ENCODE measurements around the gene ST6GAL2.

- TF ChIP-seq POLR2A (IDR thresholded peaks at IDR 0.05) (no peak), CTCF (IDR thresholded peaks at IDR 0.05) (no peak)
These were observed 27.2 kb downstream of the ST6GAL2 start for GRCh38 chr2:106858810-106859209.
